NCI-H226 (cell line): ENCODE data around the gene MYADML2.
A peak's percentile ranks its signal among the peaks of the same experiment; 100 is the strongest.

Experiments
- DNase-seq: peaks from one replicate; pipeline ENCODE4 v3.0.0-alpha.2; 2015

MYADML2 gene

GRCh38 chr17:81934850-81935708, 12.0 kb downstream of the MYADML2 start:
- peak; percentile 0 for DNase-seq

GRCh38 chr17:81934098-81934757, 12.8 kb downstream of the MYADML2 start:
- peak; percentile 0 for DNase-seq

- peak; percentile 0 for DNase-seq
These were observed 13.8 kb downstream of the MYADML2 start for GRCh38 chr17:81933178-81933699.

GRCh38 chr17:81932333-81932983, 14.6 kb downstream of the MYADML2 start:
- peak; percentile 0 for DNase-seq

GRCh38 chr17:81931557-81932332, 15.3 kb downstream of the MYADML2 start:
- DNase-seq, result peak; percentile 0

GRCh38 chr17:81931189-81931556, 15.9 kb downstream of the MYADML2 start:
- no peak for DNase-seq

GRCh38 chr17:81930142-81931125, 16.6 kb downstream of the MYADML2 start:
- DNase-seq, result peak; percentile 1

GRCh38 chr17:81929253-81930141, 17.5 kb downstream of the MYADML2 start:
- peak; percentile 0 for DNase-seq

- peak; percentile 1 for DNase-seq
These were observed 18.3 kb downstream of the MYADML2 start for GRCh38 chr17:81928544-81929252.

- DNase-seq, result peak; percentile 93
These were observed 19.1 kb downstream of the MYADML2 start, which contains the start of gene MAFG for GRCh38 chr17:81927653-81928543. TSS of gene MAFG (minus strand) at chr17:81927735. CDS start at chr17:81923185, 4,550 bp downstream.

GRCh38 chr17:81927152-81927652, 19.8 kb downstream of the MYADML2 start:
- no peak for DNase-seq

- DNase-seq, result peak; percentile 90
These were observed 20.4 kb downstream of the MYADML2 start for GRCh38 chr17:81926451-81927151.

- DNase-seq, result peak; percentile 1
These were observed 21.1 kb downstream of the MYADML2 start for GRCh38 chr17:81925860-81926450.

- peak; percentile 0 for DNase-seq
These were observed 22.2 kb downstream of the MYADML2 start for GRCh38 chr17:81924557-81925532.
